ENCODE measurements around the gene CCNY.
"Not testable (repeated sequence)": the region's sequence is repeated elsewhere in the genome, so short reads cannot be mapped to it uniquely, and the experiment has no call there.

Gene CCNY

DNA sequence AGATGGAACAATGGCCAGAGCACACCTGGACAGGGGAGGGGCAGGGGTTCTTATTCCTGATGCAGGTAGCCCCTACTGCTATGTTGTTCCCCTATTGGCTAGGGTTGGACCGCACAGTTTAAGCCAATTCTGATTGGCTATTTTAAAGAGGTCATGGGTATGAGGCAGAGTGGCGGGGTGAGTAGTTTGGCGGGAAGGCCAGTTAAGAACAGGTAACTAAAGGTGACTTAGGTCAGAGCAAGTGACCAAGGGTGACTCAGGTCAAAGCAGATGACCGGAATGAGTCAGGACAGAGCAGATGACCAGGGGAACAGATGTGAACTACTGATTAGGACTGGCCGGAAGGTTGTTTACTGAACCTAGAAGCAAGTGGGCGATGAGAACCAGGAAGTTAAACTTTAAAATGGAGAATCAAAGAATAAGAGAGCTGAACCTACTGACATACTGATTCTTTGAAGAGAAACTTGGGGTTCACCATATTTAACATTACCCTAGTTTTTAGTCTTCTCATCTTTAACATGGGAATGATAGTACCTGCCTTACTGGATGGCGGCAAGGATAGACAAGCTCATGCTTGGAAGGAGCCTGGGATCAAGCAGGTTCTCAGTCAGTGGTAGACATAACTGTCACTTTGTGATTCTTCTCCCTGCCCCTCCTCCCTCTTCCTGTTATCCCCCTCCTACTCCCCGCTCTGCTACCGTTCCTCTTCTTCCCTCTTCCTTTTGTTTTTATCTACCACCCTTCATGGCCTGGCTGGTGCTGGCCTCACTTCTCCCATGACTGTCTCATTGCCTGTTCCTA is 55.0 kb downstream of the CCNY start:
- Mint-ChIP-seq H3K4me1 (peaks cover 50 to 58% of the 10 kb centered on the region in 2 donors), H3K9me3 (peaks cover 4 to 6% of the 10 kb centered on the region in 2 donors)

DNA sequence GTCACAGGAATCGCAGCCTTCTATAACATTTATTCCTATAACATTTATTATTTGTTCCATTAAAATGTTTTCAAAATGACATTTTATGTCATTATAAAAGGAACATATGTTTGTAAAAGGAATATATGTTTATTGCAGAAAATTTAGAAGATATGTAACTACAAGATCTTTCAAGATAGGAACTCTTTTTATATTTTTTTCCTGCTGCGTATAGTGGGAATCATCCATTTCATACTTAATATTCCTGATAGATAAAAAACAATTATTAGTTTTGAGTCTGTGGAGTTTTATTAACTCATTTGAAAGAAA is 55.6 kb downstream of the CCNY start:
- peaks cover 51 to 58% of the 10 kb centered on the region in 2 donors for H3K4me1 Mint-ChIP-seq
- DNase-seq, result no peak
- H3K27ac Mint-ChIP-seq, result no peak overlapping the region
- peaks cover 7 to 22% of the 10 kb centered on the region in 2 donors for H3K36me3 Mint-ChIP-seq
- H3K27me3 Mint-ChIP-seq, result no peaks in the 10 kb centered on the region
- no peak for ATAC-seq (replicated peaks)
- H3K4me3 Mint-ChIP-seq, result no peak overlapping the region
- H3K9me3 Mint-ChIP-seq, result peaks cover 4 to 6% of the 10 kb centered on the region in 2 donors

More for the DNA sequence above, 55.0 kb downstream of the CCNY start:
- DNase-seq, result no peak
- no peaks in the 10 kb centered on the region for H3K27me3 Mint-ChIP-seq
- no peak overlapping the region for H3K27ac Mint-ChIP-seq
- H3K4me3 Mint-ChIP-seq, result no peak overlapping the region
- H3K36me3 Mint-ChIP-seq, result peaks cover 7 to 22% of the 10 kb centered on the region in 2 donors
- no peak for ATAC-seq (replicated peaks)

DNA sequence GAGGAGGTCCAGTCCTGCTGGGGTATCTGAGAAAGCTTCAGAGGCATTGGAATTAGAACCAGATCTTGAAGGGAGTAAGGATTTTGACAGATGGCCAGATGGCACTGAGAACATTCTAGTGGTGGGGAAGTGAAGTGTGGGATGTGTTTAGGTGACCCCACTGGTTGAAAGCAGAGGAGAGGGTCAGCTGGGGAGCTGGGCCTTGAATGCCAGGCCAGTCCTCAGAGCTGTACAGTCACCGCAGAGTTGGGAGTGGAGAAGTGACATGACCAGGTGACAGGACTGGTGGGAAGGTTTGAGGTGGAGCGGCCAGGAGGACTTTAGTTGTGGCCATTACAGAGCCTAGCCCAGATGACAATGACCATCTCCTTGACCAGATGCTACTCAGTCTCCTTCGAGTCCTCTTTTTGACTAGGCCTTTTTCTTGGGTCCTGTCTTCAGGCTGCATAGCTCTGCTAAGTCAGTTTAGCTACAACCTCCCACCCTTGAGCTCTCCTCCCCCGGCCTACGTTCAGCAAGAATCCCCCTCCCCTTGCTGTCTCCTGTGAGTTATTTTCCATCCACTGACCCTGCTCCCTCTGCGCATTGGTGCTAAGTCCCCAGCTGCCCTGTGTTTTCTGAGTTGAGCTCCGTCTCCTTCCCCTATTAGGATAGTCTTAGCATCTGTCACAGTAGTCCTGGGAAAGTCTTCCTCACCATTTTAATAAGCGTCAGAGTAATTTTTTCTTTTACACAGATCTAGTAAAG is 56.3 kb downstream of the CCNY start:
- Mint-ChIP-seq H3K36me3 (peaks cover 7 to 22% of the 10 kb centered on the region in 2 donors), H3K4me1 (peaks cover 53 to 58% of the 10 kb centered on the region in 2 donors), H3K27ac (no peak overlapping the region), H3K4me3 (no peak overlapping the region), H3K27me3 (no peaks in the 10 kb centered on the region), H3K9me3 (peaks cover 4 to 6% of the 10 kb centered on the region in 2 donors)
- ATAC-seq (replicated peaks) (no peak), DNase-seq (no peak)

DNA sequence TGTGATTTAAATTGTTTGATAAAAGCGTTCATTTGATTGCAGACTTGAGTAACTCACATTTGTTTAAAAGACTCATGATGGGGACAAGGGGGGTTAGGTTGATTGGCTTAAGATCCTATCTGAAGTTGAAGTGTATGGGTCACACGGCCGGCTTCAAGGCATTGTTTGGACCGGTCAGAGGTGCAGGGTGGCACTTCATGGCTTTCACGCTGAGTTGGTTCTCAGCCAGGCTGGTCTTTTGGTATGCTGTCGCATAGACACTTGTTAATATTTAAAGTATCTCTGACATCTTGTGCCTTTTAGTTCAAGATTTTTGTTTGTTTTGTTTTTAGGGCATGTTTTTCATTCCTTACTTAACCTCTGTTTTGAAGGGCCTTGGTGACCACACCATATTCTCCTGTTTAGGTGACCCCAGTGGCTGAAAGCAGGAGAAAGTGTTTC is 58.1 kb downstream of the CCNY start:
- Mint-ChIP-seq H3K9me3 (peaks cover 4 to 6% of the 10 kb centered on the region in 2 donors), H3K4me3 (no peak overlapping the region), H3K4me1 (peaks cover 61 to 70% of the 10 kb centered on the region in 2 donors), H3K36me3 (peaks cover 7 to 22% of the 10 kb centered on the region in 2 donors), H3K27me3 (no peaks in the 10 kb centered on the region), H3K27ac (no peak overlapping the region)
- ATAC-seq (replicated peaks) (no peak), DNase-seq (no peak)

DNA sequence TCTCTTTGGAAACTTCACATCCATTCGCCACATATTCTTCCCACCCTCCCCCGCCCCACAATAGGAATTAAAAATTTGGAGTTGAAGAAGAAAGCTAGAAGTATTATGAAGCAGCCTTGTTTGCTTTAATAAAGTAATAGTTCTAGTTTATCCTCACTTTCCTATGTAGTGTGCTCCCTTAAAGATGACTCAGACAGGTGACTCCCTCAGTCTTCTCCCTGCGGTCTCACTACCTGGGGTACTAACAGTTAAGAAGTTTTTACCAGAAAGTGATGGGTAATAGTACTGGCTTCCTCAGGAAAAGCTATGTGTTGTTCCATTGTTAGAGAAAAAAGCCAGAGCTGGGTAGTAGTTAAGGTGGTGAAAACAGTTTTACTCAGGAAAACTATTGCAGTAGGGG is 58.6 kb downstream of the CCNY start:
- Mint-ChIP-seq H3K27ac (peak overlapping the region; percentile 31), H3K27me3 (no peaks in the 10 kb centered on the region), H3K4me3 (no peak overlapping the region), H3K36me3 (peaks cover 7 to 19% of the 10 kb centered on the region in 2 donors), H3K9me3 (peaks cover 4 to 6% of the 10 kb centered on the region in 2 donors), H3K4me1 (peaks cover 66 to 75% of the 10 kb centered on the region in 2 donors)
- ATAC-seq (replicated peaks) (no peak), DNase-seq (no peak)

DNA sequence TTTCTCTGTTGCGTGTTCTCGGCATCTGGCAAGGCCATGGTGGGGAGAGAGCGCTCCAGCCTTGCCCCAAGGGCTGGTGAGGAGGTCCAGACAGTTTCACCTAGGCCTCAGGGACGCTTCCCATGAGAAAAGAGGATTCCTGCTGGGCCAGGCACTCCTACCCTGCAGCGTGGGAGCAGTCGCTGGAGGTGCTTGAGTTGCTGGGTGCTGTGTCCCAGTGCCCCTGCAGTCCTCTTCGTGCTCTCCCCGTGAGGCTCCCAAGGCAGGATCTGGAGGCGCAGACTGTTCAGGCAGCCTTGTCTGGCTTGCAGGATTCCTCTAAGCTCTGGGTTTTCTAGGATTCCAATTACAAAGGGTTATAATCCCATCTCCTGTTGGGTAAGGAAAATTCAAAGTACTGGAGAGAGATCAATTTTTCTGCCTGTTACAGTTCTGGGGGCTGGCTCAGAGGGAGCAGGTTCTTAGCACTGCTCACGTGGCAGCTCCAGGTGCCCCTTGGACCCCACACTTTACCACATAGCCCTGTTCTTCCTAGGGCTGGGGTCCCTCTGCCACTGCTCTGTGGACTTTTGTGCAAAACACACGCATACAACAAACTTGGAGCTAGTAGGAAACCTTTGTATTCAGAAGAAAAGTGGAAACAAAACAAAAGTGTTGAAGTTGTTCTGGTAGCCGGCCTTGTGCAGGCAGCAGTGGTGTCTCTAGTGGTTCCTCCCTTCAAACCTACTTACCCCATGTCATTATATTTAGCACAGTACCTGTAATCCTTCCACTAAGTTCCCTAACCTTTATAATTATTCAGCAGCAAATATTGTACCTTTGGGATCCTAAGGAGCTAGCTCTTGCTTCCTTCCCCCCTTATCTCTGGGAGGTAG is 60.5 kb downstream of the CCNY start:
- no peak overlapping the region for H3K4me3 Mint-ChIP-seq
- peaks cover 0 to 6% of the 10 kb centered on the region in 2 donors for H3K36me3 Mint-ChIP-seq
- H3K27ac Mint-ChIP-seq, result no peak overlapping the region
- H3K9me3 Mint-ChIP-seq, result no peaks in the 10 kb centered on the region
- ATAC-seq (replicated peaks) (no peak), DNase-seq (no peak)
- no peaks in the 10 kb centered on the region for H3K27me3 Mint-ChIP-seq
- peaks cover 65 to 67% of the 10 kb centered on the region in 2 donors for H3K4me1 Mint-ChIP-seq

DNA sequence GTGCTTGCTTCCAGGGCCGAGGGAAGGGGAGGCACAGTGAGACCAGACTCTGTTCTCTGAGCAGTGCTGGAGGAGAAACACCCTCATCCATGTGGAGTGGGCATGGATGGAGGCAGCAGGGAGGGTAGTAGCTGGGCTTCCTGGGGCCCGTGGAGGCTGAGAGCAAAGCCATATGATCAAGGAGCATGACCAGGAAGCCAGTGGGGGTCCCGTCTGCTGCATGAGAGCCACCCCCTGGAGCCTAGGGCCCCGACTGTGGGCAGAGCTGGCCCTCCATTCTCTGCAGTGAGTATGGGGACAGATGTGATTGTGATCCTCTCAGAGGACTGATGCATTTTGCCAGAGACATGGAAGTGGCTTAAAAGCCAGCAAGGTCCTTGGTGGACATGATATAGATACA is 61.6 kb downstream of the CCNY start:
- Mint-ChIP-seq H3K27ac (peak overlapping the region; percentile 44), H3K27me3 (no peaks in the 10 kb centered on the region), H3K4me3 (no peak overlapping the region), H3K4me1 (peaks cover 57 to 58% of the 10 kb centered on the region in 2 donors), H3K9me3 (no peaks in the 10 kb centered on the region), H3K36me3 (peaks cover 0 to 5% of the 10 kb centered on the region in 2 donors)
- DNase-seq, result no peak
- ATAC-seq (replicated peaks), result no peak

DNA sequence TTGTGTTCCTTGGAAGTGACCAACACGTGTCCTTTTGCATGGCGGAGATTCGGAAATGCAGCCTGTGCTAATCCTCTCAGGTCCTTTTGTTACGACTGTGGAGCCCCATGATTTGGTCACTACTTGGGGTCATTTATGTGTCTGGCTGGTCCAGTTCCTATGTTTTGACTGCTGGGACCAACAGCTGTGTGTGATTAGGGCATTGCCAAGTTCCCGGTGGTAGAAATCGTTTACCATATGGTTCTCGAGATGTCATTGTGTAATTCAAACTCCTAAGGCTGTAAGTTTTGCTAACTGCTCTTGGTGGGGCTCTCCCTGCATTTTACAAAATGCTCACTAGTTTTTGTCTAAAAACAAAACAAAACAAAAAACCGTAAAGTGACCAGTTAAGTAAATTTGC is 62.0 kb downstream of the CCNY start:
- Mint-ChIP-seq H3K27me3 (no peaks in the 10 kb centered on the region), H3K9me3 (no peaks in the 10 kb centered on the region), H3K27ac (peak overlapping the region; percentile 44), H3K4me3 (no peak overlapping the region), H3K36me3 (peaks cover 0 to 5% of the 10 kb centered on the region in 2 donors), H3K4me1 (peaks cover 53 to 54% of the 10 kb centered on the region in 2 donors)
- DNase-seq, result no peak
- no peak for ATAC-seq (replicated peaks)

DNA sequence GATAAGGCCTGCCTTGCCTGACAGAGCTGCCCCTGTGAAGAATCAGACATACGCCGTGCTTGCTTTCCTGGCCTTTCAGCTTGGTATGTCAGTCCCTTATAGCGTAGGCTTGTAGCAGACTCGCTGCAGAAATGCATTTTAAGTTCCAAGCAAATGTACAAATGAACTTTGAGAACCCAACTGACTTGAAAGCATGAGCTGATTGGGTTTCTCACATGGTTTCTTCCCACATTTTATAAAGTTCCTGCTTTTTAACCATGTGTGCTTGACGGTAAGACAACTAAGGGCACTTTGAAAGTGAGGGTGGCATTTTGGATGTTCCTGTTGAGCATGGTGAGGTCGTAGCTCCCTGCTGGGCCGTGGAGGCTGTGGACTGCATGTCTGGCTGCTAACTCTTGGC is 62.6 kb downstream of the CCNY start:
- Mint-ChIP-seq H3K4me3 (no peak overlapping the region), H3K27ac (no peak overlapping the region)

DNA sequence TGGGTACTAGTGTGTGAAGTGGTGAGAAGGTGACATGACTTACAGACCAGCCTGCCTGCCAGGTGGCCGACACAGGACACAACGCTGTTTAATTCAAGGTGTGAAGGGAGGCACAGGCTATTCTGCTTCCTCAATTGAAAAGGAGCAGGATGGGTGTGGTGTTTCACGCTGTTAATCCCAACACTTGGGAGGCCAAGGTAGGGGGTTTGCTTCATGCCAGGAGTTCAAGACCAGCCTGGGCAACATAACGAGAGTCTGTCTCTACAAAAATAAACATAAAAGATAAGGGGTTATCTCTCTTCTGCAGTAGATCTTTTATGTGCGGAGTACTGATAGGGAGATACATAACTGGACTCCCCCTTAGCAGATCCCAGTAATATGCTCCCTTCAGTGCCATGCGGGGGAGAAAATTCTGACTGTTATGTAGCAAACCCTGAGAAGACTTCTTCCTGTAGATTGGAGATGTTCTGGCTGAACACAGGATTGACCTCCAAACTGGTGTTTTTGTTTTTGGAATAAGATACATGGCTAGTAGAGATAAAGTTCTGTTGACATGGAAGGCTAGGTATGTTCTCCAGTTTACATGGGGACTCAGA is 63.2 kb downstream of the CCNY start:
- no peak overlapping the region for H3K27ac Mint-ChIP-seq
- no peak overlapping the region for H3K4me3 Mint-ChIP-seq
- DNase-seq (no peak), ATAC-seq (replicated peaks) (no peak)
- H3K9me3 Mint-ChIP-seq, result no peaks in the 10 kb centered on the region
- H3K27me3 Mint-ChIP-seq, result no peaks in the 10 kb centered on the region
- H3K36me3 Mint-ChIP-seq, result peaks cover 0 to 5% of the 10 kb centered on the region in 2 donors
- H3K4me1 Mint-ChIP-seq, result peaks cover 49 to 51% of the 10 kb centered on the region in 2 donors

More for the DNA sequence above, 62.6 kb downstream of the CCNY start:
- ATAC-seq (replicated peaks) (no peak), DNase-seq (no peak)
- Mint-ChIP-seq H3K36me3 (peaks cover 0 to 5% of the 10 kb centered on the region in 2 donors), H3K4me1 (peaks cover 51% of the 10 kb centered on the region in 2 donors), H3K27me3 (no peaks in the 10 kb centered on the region), H3K9me3 (no peaks in the 10 kb centered on the region)

DNA sequence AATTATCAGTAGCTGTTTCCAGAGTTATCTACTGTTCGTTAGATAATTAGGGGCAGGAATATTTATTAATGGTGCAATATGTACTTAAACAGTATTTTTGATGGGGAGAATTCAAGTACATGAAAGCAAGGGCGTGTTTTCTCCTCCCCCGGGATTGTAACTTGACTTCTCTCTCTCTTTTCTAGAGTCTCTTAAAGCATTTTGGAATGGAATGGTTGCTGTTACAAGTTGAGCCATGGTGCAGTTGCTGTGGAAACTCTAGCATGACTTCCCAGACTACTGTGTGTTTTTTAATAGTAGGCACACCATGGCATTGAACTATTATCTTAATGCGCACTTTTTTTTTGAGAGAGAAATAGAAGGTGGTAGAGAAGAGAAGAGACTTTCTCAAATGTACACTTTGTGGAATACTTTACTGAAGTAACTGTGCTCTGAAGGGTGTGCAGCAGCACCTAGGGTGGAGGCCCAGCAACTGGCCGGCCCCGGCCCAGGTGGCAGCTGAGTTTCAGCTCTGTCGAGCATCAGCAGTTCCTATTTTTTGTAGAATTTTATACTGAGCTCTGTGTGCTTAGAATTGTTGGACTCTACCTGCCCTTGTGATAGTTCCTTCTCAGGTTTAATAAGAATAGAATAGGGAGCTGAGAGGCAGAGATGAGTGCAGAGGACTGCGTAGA is 64.4 kb downstream of the CCNY start:
- H3K36me3 Mint-ChIP-seq, result no peaks in the 10 kb centered on the region
- H3K4me1 Mint-ChIP-seq, result peaks cover 42 to 43% of the 10 kb centered on the region in 2 donors
- DNase-seq, result no peak
- no peaks in the 10 kb centered on the region for H3K27me3 Mint-ChIP-seq
- no peaks in the 10 kb centered on the region for H3K9me3 Mint-ChIP-seq
- H3K27ac Mint-ChIP-seq, result no peak overlapping the region
- ATAC-seq (replicated peaks), result peak; percentile 56 to 75
- H3K4me3 Mint-ChIP-seq, result no peak overlapping the region

DNA sequence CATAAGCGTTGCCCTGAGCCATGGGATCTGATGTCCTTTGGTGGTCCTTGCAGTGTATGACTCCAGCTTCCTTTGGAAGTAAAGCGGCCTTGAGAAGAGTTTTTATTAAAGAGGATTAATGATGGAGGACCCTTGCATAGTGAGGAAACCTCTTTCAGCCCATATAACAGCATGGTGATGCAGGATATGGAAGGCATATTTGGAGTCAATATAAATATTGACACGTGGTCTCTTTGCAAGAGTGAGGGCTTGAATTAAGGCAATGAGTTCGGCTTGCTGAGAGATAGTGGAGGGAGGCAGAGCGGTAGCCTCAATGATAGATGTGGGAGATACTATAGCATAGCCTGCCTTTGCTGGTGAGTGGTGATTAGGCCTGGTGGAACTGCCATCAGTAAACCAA is 67.2 kb downstream of the CCNY start:
- H3K27ac Mint-ChIP-seq; H3K27me3 Mint-ChIP-seq; DNase-seq; ATAC-seq (replicated peaks); H3K36me3 Mint-ChIP-seq; H3K9me3 Mint-ChIP-seq; H3K4me3 Mint-ChIP-seq: not testable (repeated sequence)
- peaks cover 32 to 34% of the 10 kb centered on the region in 2 donors for H3K4me1 Mint-ChIP-seq

DNA sequence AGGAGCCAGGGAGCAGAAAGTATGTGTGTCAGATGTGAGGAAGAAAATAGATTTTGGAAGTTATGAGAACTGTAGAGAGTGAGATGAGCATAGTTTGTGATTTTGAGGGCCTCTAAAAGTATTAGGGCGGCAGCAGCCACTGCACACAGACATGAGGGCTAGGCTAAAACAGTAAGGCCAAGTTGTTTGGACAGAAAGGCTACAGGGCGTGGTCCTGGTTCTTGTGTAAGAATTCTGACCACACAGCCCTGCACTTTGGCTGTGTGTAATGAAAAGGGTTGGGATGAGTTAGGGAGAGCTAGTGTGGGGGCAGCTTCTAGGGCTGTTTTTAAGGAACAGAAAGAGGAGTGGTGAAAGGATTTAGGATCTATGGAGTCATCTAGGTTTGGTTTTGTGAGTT is 67.8 kb downstream of the CCNY start:
- H3K9me3 Mint-ChIP-seq; H3K36me3 Mint-ChIP-seq; H3K4me3 Mint-ChIP-seq; H3K27ac Mint-ChIP-seq; DNase-seq; H3K27me3 Mint-ChIP-seq; ATAC-seq (replicated peaks): not testable (repeated sequence)
- peaks cover 31 to 32% of the 10 kb centered on the region in 2 donors for H3K4me1 Mint-ChIP-seq

Data from stimulated activated naive B cell treated with anti-CD40 and anti-IgM and Interleukin-4, amounts not matched to agents 10 μg/mL and 1 μg/mL and 100 μg/mL, for 72 hours (primary cell).